HepG2 (cell line): ENCODE measurements around the gene IL17RC. TPM values are rescaled to one million over a fixed set of nuclear protein-coding genes. Genes with fewer than 3 reads are reported as not detected.

Source experiments
- AHR ChIP-seq: IDR thresholded peaks from 2 replicates; pipeline ENCODE4 v1.6.1; 2018; ENCODE audit warnings: missing genetic modification reagents, missing compliant biosample characterization
- AKNA ChIP-seq: sonication (generic); formaldehyde crosslinking; IDR thresholded peaks from 2 replicates; pipeline ENCODE4 v1.4.0; 2020; ENCODE audit warnings: missing genetic modification reagents, borderline replicate concordance
- CBX2 ChIP-seq, 2 experiments: fragments of 200-600 bp in 1 of 2; sonication (generic); formaldehyde crosslinking in 1 of 2; IDR thresholded peaks; 2 replicates each; pipeline versions ENCODE4 v1.7.0 to v1.8.1; 2018 to 2022; ENCODE audit warnings: low read depth in 2 of 2, low read length in 1 of 2, mild to moderate bottlenecking in 1 of 2, missing genetic modification reagents in 1 of 2
- FOXK1 ChIP-seq: sonication (generic); formaldehyde crosslinking; IDR thresholded peaks from 2 replicates; pipeline ENCODE4 v1.4.0; 2020; ENCODE audit warnings: low read depth, missing genetic modification reagents, borderline replicate concordance
- HOXA5 ChIP-seq: sonication (generic); formaldehyde crosslinking; IDR thresholded peaks from 2 replicates; pipeline ENCODE4 v1.4.0; 2020; ENCODE audit warnings: missing genetic modification reagents
- KLF9 ChIP-seq: IDR thresholded peaks from 2 replicates; pipeline ENCODE4 v1.6.1; 2016; ENCODE audit warnings: low read depth
- MYNN ChIP-seq: sonication (generic); formaldehyde crosslinking; IDR thresholded peaks from 2 replicates; pipeline ENCODE4 v1.4.0; 2020; ENCODE audit warnings: mild to moderate bottlenecking, low read depth, missing genetic modification reagents
- NCOA1 ChIP-seq: sonication (generic); formaldehyde crosslinking; IDR thresholded peaks from 2 replicates; pipeline ENCODE4 v1.9.0; 2021; ENCODE audit warnings: missing genetic modification reagents
- NR0B2 ChIP-seq: sonication (generic); formaldehyde crosslinking; IDR thresholded peaks from 2 replicates; pipeline ENCODE4 v1.4.0; 2020; ENCODE audit warnings: mild to moderate bottlenecking, missing genetic modification reagents
- PAF1 ChIP-seq: IDR thresholded peaks from 2 replicates; pipeline ENCODE4 v1.6.1; 2016; ENCODE audit warnings: missing genetic modification reagents, missing compliant biosample characterization
- PLSCR1 ChIP-seq: sonication (generic); formaldehyde crosslinking; IDR thresholded peaks from 2 replicates; pipeline ENCODE4 v1.5.0; 2020; ENCODE audit warnings: missing genetic modification reagents, mild to moderate bottlenecking, borderline replicate concordance
- POGK ChIP-seq: sonication (generic); formaldehyde crosslinking; conservative IDR thresholded peaks from 2 replicates; pipeline ENCODE4 v1.8.0; 2022; ENCODE audit warnings: mild to moderate bottlenecking, moderate library complexity, missing genetic modification reagents
- SCMH1 ChIP-seq: sonication (generic); formaldehyde crosslinking; IDR thresholded peaks from 2 replicates; pipeline ENCODE4 v1.9.0; 2021; ENCODE audit warnings: missing genetic modification reagents, mild to moderate bottlenecking, borderline replicate concordance
- SMC3 ChIP-seq: IDR thresholded peaks from 2 replicates; pipeline ENCODE4 v1.6.1; 2011; ENCODE audit warnings: low read length, improper control_type of control experiment
- TFDP1 ChIP-seq: IDR thresholded peaks from 2 replicates; pipeline ENCODE4 v1.6.1; 2016; ENCODE audit warnings: missing compliant biosample characterization, missing genetic modification reagents, borderline replicate concordance
- ZBTB7B ChIP-seq: sonication (generic); formaldehyde crosslinking; IDR thresholded peaks from 2 replicates; pipeline ENCODE4 v1.4.0; 2020; ENCODE audit warnings: missing genetic modification reagents
- ZNF33A ChIP-seq: sonication (generic); formaldehyde crosslinking; IDR thresholded peaks from 2 replicates; pipeline ENCODE4 v1.5.1; 2020; ENCODE audit warnings: missing genetic modification reagents, mild to moderate bottlenecking, moderate library complexity, borderline replicate concordance
- ZNF766 ChIP-seq: sonication (generic); formaldehyde crosslinking; IDR thresholded peaks from 2 replicates; pipeline ENCODE4 v1.5.0; 2020; ENCODE audit warnings: missing genetic modification reagents, borderline replicate concordance
- ZNF83 ChIP-seq: sonication (generic); formaldehyde crosslinking; IDR thresholded peaks from 2 replicates; pipeline ENCODE4 v1.4.0; 2020; ENCODE audit warnings: missing genetic modification reagents, mild to moderate bottlenecking, borderline replicate concordance
- polyA plus RNA-seq, 8 experiments: library from polyadenylated mRNA; depleted of rRNA in 3 of 8; stranded (reverse) in 7 of 8; unstranded in 1 of 8; fragments of >200 nt; fragmentation: Illumina TruSeq in 4 of 8; extraction: Trizol in 4 of 8; gene quantifications; 2 replicates each; pipeline versions ENCODE4 v1.2.1 to v1.2.3, GENCODE V29; 2011 to 2016; ENCODE audit warnings: low read depth in 4 of 8, missing spikeins in 1 of 8, mixed read lengths in 1 of 8; ENCODE audit not compliant: insufficient read depth in 1 of 8
- total RNA-seq, 5 experiments: library from RNA; depleted of rRNA; stranded (reverse); fragments of >200 nt; fragmentation: Illumina TruSeq; extraction: Trizol; gene quantifications; 2 replicates each; pipeline ENCODE4 v1.2.3, GENCODE V29; 2016; ENCODE audit warnings: low read depth in 1 of 5

IL17RC gene
- total and polyA plus RNA-seq, 2 of the 13 experiments (the other 11 are each of a cell fraction or from before 2014, with no cell fraction given), result 20.7 to 24.0 TPM

GRCh38 chr3:9915254-9916141 is 1.4 kb upstream of the IL17RC start (continued):
- TF ChIP-seq CBX2 (IDR thresholded peaks at IDR 0.05; ENCODE audit: low read depth, low read length) (no peak), CBX2 (CRISPR knock-in tag; IDR thresholded peaks at IDR 0.05; ENCODE audit: low read depth) (no peak), ZNF766 (CRISPR knock-in tag) (peak; percentile 84; the same call in 1 of the 2 replicates), NR0B2 (CRISPR knock-in tag) (peak; percentile 87), ZBTB7B (CRISPR knock-in tag) (0 out of 2 replicates have a peak, but pooled peaks have one; percentile 20), HOXA5 (CRISPR knock-in tag) (peak; percentile 59; the same call in 1 of the 2 replicates), SMC3 (no peak), PLSCR1 (CRISPR knock-in tag) (no peak), TFDP1 (peak; percentile 93; the same call in 1 of the 2 replicates), AKNA (CRISPR knock-in tag) (no peak), POGK (CRISPR knock-in tag) (peak; percentile 32; the same call in 1 of the 2 replicates), FOXK1 (CRISPR knock-in tag) (no peak), KLF9 (CRISPR knock-in tag) (0 out of 2 replicates have a peak, but pooled peaks have one; percentile 32), AHR (CRISPR knock-in tag) (no peak), MYNN (CRISPR knock-in tag) (no peak; the same call in 1 of the 2 replicates), ZNF83 (CRISPR knock-in tag) (peak; percentile 90), ZNF33A (CRISPR knock-in tag) (no peak), PAF1 (CRISPR knock-in tag) (no peak), NCOA1 (CRISPR knock-in tag) (no peak), SCMH1 (CRISPR knock-in tag) (no peak)
